HL-60 (cell line): Measurements from ENCODE around the gene NFILZ.

Source experiments
- DNase-seq, 2 experiments: peaks; one replicate each; pipeline ENCODE4 v3.0.0-alpha.2; 2010 to 2020; ENCODE audit warnings: low read depth in 1 of 2, low spot score in 1 of 2
- H3K27ac ChIP-seq: fragments of 250-450 bp; sonication (Bioruptor Pico); replicated peaks from 2 replicates; pipeline ENCODE4 v1.5.1; 2020; ENCODE audit warnings: mild to moderate bottlenecking, moderate library complexity
- H3K27me3 ChIP-seq: fragments of 250-450 bp; sonication (Bioruptor Pico); 2 replicates; pipeline ENCODE4 v1.5.1; 2021; ENCODE audit warnings: mild to moderate bottlenecking, moderate library complexity; ENCODE audit not compliant: insufficient read depth, poor library complexity, severe bottlenecking
- H3K4me3 ChIP-seq: replicated peaks from 2 replicates; pipeline ENCODE4 v1.5.1; 2011; ENCODE audit warnings: mild to moderate bottlenecking, control low read depth, low read length; ENCODE audit not compliant: insufficient read depth
- GABPA ChIP-seq: IDR thresholded peaks from 2 replicates; pipeline ENCODE4 v1.6.1; 2012; ENCODE audit warnings: low read depth
- POLR2AphosphoS5 ChIP-seq: IDR thresholded peaks from 2 replicates; pipeline ENCODE4 v1.6.1; 2012; ENCODE audit warnings: low read depth
- SPI1 ChIP-seq: IDR thresholded peaks from 2 replicates; pipeline ENCODE4 v1.6.1; 2012; ENCODE audit warnings: low read depth, mild to moderate bottlenecking, borderline replicate concordance
- TF ChIP-seq, protein P1 (sequence below): IDR thresholded peaks from one replicate; pipeline ENCODE4 v1.5.1; 2011; ENCODE audit warnings: low read length, control low read depth, inconsistent platforms; ENCODE audit not compliant: insufficient read depth
- TF ChIP-seq, protein P2 (sequence below): IDR thresholded peaks from 2 replicates; pipeline ENCODE4 v1.6.1; 2012; ENCODE audit warnings: low read depth; ENCODE audit not compliant: insufficient replicate concordance

Gene NFILZ

GRCh38 chr19:8601796-8602195 lies 28.6 kb upstream of the NFILZ start:
- Histone ChIP-seq H3K4me3 (no peak overlapping the region), H3K27me3 (no peaks in the 10 kb centered on the region), H3K27ac (no peak overlapping the region)
- DNase-seq = no peak
- TF ChIP-seq POLR2AphosphoS5 (no peak), GABPA (no peak), SPI1 (no peak)
- TF ChIP-seq, protein P1, sequence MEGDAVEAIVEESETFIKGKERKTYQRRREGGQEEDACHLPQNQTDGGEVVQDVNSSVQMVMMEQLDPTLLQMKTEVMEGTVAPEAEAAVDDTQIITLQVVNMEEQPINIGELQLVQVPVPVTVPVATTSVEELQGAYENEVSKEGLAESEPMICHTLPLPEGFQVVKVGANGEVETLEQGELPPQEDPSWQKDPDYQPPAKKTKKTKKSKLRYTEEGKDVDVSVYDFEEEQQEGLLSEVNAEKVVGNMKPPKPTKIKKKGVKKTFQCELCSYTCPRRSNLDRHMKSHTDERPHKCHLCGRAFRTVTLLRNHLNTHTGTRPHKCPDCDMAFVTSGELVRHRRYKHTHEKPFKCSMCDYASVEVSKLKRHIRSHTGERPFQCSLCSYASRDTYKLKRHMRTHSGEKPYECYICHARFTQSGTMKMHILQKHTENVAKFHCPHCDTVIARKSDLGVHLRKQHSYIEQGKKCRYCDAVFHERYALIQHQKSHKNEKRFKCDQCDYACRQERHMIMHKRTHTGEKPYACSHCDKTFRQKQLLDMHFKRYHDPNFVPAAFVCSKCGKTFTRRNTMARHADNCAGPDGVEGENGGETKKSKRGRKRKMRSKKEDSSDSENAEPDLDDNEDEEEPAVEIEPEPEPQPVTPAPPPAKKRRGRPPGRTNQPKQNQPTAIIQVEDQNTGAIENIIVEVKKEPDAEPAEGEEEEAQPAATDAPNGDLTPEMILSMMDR = no peak
- TF ChIP-seq, protein P2, sequence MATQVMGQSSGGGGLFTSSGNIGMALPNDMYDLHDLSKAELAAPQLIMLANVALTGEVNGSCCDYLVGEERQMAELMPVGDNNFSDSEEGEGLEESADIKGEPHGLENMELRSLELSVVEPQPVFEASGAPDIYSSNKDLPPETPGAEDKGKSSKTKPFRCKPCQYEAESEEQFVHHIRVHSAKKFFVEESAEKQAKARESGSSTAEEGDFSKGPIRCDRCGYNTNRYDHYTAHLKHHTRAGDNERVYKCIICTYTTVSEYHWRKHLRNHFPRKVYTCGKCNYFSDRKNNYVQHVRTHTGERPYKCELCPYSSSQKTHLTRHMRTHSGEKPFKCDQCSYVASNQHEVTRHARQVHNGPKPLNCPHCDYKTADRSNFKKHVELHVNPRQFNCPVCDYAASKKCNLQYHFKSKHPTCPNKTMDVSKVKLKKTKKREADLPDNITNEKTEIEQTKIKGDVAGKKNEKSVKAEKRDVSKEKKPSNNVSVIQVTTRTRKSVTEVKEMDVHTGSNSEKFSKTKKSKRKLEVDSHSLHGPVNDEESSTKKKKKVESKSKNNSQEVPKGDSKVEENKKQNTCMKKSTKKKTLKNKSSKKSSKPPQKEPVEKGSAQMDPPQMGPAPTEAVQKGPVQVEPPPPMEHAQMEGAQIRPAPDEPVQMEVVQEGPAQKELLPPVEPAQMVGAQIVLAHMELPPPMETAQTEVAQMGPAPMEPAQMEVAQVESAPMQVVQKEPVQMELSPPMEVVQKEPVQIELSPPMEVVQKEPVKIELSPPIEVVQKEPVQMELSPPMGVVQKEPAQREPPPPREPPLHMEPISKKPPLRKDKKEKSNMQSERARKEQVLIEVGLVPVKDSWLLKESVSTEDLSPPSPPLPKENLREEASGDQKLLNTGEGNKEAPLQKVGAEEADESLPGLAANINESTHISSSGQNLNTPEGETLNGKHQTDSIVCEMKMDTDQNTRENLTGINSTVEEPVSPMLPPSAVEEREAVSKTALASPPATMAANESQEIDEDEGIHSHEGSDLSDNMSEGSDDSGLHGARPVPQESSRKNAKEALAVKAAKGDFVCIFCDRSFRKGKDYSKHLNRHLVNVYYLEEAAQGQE = no peak

DNA sequence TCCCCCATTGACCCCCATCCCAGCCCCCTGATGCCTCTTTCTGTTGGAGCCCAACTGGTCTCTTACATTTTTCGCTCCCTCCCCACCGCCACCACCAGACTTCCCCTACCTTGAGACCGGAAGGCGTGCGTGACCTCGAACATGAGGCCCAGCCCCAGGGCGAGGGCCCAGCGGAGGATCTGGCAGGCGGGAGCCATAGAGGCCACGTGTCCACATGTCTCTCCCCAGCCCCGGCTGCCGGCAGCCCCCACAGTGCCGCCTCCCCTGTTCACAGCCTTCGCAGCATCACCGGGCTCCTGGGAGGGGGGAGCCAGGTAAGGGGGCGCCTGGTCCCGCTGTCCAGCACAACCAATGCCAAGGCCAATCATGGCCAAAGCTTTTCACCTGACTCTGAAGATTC lies 24.9 kb upstream of the NFILZ start:
- no peak overlapping the region for H3K27ac ChIP-seq
- DNase-seq = no peak
- H3K27me3 ChIP-seq = no peaks in the 10 kb centered on the region
- TF ChIP-seq POLR2AphosphoS5 (no peak), SPI1 (no peak), GABPA (no peak)
- TF ChIP-seq, protein P2 = no peak
- TF ChIP-seq, protein P1 = no peak
- H3K4me3 ChIP-seq = no peak overlapping the region

- TF ChIP-seq GABPA (no peak), POLR2AphosphoS5 (no peak), SPI1 (no peak)
- TF ChIP-seq, protein P1 = no peak
- TF ChIP-seq, protein P2 = no peak
- Histone ChIP-seq H3K4me3 (no peak overlapping the region), H3K27ac (no peak overlapping the region), H3K27me3 (no peaks in the 10 kb centered on the region)
- no peak for DNase-seq
Observed at GRCh38 chr19:8607386-8607785, 23.0 kb upstream of the NFILZ start.
